Measurements from ENCODE around the gene IRF2BP1.
A peak's percentile ranks its signal among the peaks of the same experiment; 100 is the strongest.
"Not testable (repeated sequence)": the region's sequence is repeated elsewhere in the genome, so short reads cannot be mapped to it uniquely, and the experiment has no call there.

Gene IRF2BP1

DNA sequence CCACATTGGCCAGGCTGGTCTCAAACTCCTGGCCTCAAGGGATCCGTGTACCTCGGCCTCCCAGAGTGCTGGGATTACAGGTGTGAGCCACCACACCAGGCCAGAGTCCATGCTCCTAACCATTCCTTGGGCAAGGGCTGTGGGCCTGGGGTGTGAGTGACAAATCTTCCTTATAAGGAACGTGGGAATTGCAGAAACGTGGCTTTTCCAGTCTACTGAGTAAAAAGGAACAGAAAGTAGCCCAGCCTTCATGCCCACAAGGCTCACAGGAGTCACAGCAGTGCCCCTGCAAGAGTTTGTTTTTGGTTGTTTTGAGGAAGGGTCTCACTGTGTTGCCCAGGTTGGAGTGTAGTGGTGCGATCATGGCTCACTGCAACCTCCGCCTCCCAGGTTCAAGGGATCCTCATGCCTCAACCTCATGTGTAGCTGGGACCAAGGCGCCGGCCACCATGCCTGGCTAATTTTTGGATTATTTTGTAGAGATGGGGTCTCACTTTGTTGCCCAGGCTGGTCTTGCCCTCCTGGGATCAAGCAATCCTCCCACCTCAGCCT is 11.4 kb upstream of the IRF2BP1 start:
- no peak for DNase-seq (ENCODE audit: low read depth)
- TF ChIP-seq, protein P1, sequence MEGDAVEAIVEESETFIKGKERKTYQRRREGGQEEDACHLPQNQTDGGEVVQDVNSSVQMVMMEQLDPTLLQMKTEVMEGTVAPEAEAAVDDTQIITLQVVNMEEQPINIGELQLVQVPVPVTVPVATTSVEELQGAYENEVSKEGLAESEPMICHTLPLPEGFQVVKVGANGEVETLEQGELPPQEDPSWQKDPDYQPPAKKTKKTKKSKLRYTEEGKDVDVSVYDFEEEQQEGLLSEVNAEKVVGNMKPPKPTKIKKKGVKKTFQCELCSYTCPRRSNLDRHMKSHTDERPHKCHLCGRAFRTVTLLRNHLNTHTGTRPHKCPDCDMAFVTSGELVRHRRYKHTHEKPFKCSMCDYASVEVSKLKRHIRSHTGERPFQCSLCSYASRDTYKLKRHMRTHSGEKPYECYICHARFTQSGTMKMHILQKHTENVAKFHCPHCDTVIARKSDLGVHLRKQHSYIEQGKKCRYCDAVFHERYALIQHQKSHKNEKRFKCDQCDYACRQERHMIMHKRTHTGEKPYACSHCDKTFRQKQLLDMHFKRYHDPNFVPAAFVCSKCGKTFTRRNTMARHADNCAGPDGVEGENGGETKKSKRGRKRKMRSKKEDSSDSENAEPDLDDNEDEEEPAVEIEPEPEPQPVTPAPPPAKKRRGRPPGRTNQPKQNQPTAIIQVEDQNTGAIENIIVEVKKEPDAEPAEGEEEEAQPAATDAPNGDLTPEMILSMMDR (IDR thresholded peaks at IDR 0.05; ENCODE audit: low read depth, low read length, missing control alignments), result no peak
- H3K4me3 ChIP-seq (ENCODE audit: low read depth, low read length), result no peak overlapping the region

DNA sequence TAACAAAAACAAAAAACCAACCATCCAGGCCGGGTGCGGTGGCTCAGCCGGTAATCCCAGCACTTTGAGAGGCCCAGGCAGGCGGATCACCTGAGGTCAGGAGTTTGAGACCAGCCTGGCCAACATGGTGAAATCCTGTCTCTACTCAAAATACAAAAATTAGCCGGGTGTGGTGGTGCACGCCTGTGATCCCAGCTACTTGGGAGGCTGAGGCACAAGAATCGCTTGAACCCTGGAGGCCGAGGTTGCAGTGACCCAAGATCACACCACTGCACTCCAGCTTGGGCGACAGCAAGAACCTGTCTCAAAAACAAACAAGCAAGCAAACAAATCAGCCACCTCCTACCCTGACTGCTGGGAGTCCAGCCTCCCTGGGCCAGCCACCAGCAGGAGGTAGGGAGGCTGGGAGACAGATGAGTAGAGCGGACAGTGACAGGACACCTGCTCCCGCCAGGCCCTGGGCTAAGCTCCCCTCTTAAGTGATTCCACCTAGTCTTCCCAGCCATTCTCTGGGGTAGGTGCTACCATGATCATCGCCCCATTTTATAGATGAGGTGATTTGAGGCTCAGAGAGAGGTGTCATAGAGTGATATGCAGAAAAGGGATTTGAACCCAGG is 10.2 kb upstream of the IRF2BP1 start:
- DNase-seq (ENCODE audit: low read depth); H3K4me3 ChIP-seq (ENCODE audit: low read depth, low read length): not testable (repeated sequence)

DNA sequence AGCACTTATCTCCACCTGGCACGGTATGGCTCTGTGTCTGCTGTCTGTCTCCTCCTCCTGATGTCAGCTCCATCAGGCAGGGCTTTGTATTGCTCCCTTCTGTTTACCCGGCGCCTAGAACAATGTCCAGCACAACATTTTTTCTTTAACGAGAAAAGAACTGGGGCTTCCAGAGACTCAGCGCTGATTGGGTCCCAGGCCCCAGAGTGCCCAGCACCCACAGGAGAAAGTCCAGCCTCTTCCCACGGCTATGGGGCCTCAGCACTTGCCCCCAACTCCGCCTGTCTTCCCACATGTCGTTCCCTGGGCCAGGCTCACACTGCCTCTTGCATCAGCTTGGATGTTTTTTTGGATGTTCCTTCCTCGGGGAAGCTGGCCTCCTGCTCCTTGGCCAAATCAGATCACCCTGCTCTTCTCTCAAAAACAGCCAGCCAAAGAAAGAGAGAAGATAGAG is 9.6 kb upstream of the IRF2BP1 start:
- no peak overlapping the region for H3K4me3 ChIP-seq (ENCODE audit: low read depth, low read length)
- DNase-seq (ENCODE audit: low read depth), result no peak
- TF ChIP-seq, protein P1 (IDR thresholded peaks at IDR 0.05; ENCODE audit: low read depth, low read length, missing control alignments), result no peak

DNA sequence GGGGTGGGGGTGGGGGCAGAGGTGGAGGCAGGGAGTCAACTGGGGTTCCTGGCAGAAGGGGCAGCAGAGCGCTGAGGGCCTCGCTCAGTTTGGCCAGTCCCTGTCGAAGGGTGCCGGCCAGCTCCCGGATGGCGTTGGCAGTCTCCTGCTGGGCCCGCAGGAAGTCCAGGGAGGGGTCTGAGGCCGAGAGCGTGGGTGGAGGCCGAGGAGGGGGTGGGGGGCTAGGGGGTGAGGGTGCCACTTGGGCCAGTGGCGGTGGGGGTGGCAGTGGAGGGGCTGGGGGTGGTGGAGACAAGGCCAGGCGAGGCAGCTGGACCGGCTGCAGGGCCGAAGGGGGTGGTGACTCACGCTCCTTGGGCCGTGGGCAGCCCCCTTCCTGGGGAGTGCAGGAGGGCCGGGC is 4.9 kb upstream of the IRF2BP1 start:
- TF ChIP-seq, protein P1 (IDR thresholded peaks at IDR 0.05; ENCODE audit: low read depth, low read length, missing control alignments), result no peak
- no peak for DNase-seq (ENCODE audit: low read depth)
- H3K4me3 ChIP-seq (ENCODE audit: low read depth, low read length), result no peak overlapping the region

DNA sequence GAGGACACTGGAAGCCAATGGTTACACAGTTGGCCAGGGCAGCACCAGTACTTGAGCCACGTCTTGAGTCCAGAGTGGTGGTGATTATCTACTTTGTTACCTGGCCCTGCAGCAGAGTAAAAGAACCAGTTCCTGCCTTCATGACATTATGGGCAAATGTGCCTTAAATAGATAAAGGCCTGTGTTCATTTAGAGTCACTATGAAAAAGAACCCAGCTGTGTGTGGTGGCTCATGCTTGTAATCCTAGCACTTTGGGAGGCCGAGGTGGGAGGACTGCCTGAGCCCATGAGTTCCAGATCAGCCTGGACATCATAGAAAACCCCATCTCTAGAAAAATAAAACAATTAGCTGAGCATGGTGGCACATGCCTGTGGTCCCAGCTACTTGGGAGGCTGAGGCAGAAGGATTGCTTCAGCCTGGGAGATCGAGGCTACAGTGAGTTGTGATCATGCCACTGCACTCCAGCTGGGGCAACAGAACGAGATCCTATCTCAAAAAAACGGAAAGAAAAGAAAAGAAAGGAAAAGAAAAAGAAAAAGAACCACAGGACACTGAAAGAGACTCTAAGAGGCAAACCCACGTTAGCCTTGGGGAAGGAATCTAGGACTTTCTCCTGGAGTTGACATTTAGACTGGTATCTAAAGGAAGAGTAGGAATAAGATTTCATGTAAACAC is 3.4 kb upstream of the IRF2BP1 start:
- no peak overlapping the region for H3K4me3 ChIP-seq (ENCODE audit: low read depth, low read length)
- TF ChIP-seq, protein P1 (IDR thresholded peaks at IDR 0.05; ENCODE audit: low read depth, low read length, missing control alignments), result no peak
- no peak for DNase-seq (ENCODE audit: low read depth)

DNA sequence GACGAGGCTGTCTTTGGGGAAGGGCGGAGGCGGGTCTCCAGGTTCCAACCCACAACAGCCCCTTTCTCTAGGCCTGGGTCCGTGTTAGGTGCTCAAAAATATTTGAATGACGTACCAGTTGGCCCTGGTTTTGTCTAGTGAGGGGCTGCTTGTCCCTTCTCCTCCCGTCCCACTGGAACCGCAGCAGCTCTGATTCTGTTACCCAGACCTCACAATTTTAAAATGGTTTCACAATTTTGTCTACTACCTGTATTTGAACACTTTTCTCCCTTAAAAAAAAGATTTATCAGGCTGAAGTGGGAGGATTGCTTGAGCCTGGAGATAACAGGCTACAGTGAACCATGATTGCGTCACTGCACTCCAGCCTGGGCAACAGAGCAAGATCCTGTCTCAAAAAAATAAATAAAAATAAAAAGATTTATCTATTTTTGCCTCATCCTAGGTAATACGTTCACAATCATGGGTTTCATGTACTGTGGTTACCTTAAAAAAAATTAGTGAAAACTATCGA is 1.3 kb upstream of the IRF2BP1 start:
- DNase-seq (ENCODE audit: low read depth), result no peak
- TF ChIP-seq, protein P1 (IDR thresholded peaks at IDR 0.05; ENCODE audit: low read depth, low read length, missing control alignments), result no peak
- peak overlapping the region; percentile 60 for H3K4me3 ChIP-seq (ENCODE audit: low read depth, low read length)

DNA sequence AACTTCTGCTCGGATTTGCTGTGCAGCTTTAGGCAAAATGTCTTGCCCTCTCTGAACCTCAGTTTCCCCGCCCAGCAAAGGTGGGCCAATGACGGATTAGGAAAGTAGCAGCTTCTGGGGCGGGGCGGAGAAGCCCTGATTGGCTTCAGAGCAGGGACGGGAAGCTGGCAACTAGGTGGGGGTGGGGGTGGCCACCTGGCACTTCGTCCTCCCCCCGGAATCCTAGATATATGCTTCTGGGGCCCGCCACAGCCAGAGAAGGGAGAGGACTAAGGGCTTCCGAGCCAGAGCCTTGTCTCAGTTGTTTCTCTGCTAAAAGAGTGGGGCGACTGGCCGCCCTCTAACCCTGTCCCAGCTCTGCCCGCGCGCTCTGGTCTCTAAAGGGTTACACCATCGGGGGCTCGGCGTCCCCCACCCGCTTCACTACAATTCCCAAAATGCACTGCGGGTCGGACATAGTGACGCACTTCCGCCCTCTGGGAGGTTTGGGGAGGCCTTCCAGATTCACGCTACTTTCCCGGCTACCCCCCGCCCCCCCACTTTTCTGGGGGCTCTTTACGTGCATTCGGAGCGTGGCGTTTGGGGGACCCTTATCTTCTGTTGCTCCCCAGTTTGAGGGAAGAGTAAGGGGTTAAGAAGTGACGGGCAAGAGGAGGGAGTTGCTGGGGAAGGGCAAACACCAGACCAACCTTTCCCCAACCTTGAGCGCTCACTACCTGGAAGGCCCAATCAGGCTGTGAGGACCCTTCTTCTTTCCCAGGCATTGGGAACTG is 672 bp upstream of the IRF2BP1 start:
- DNase-seq (ENCODE audit: low read depth), result peak; percentile 83
- peak overlapping the region; percentile 60 for H3K4me3 ChIP-seq (ENCODE audit: low read depth, low read length)
- TF ChIP-seq, protein P1 (IDR thresholded peaks at IDR 0.05; ENCODE audit: low read depth, low read length, missing control alignments), result no peak
